Liver (tissue), 9 donors: Measurements from ENCODE around the gene DNM1L. TPM values are rescaled to one million over a fixed set of nuclear protein-coding genes. Genes with fewer than 3 reads are reported as not detected.

Experiments used
- DNase-seq: peaks from one replicate; pipeline ENCODE4 v3.0.0-alpha.2; 2017; ENCODE audit warnings: low spot score
- H3K27ac ChIP-seq, 2 donors: one replicate each; pipeline ENCODE4 v1.7.0; 2013; ENCODE audit warnings: inconsistent platforms in 2 of 2, low read length in 2 of 2, control low read depth in 1 of 2, low read depth in 1 of 2, mild to moderate bottlenecking in 1 of 2
- H3K27me3 ChIP-seq, 4 donors: one replicate each; pipeline versions ENCODE4 v1.6.1 to v1.7.0; 2013; ENCODE audit warnings: low read length in 3 of 4, inconsistent platforms in 1 of 4, mild to moderate bottlenecking in 1 of 4, moderate library complexity in 1 of 4; ENCODE audit not compliant: control insufficient read depth in 4 of 4, insufficient read depth in 4 of 4
- H3K36me3 ChIP-seq, 4 donors: one replicate each; pipeline versions ENCODE4 v1.6.1 to v1.7.0; 2013; ENCODE audit warnings: low read length in 3 of 4, mild to moderate bottlenecking in 3 of 4, low read depth in 1 of 4, moderate library complexity in 1 of 4; ENCODE audit not compliant: control insufficient read depth in 4 of 4, insufficient read depth in 3 of 4
- H3K4me1 ChIP-seq, 4 donors: one replicate each; pipeline versions ENCODE4 v1.6.1 to v1.7.0; 2013; ENCODE audit warnings: low read length in 3 of 4, mild to moderate bottlenecking in 3 of 4, moderate library complexity in 1 of 4; ENCODE audit not compliant: control insufficient read depth in 4 of 4, insufficient read depth in 4 of 4
- H3K4me3 ChIP-seq, 3 donors: one replicate each; pipeline versions ENCODE4 v1.6.1 to v1.7.0; 2013; ENCODE audit warnings: low read length in 3 of 3, control low read depth in 1 of 3, low read depth in 1 of 3, mild to moderate bottlenecking in 1 of 3
- H3K9ac ChIP-seq, 2 donors: one replicate each; pipeline ENCODE4 v1.7.0; 2013; ENCODE audit warnings: low read length in 2 of 2, mild to moderate bottlenecking in 2 of 2, moderate library complexity in 2 of 2, control low read depth in 1 of 2, low read depth in 1 of 2
- H3K9me3 ChIP-seq, 4 donors: one replicate each; pipeline versions ENCODE4 v1.6.1 to v1.7.0; 2013; ENCODE audit warnings: low read length in 3 of 4; ENCODE audit not compliant: control insufficient read depth in 4 of 4
- EGR1 ChIP-seq, 2 donors: IDR thresholded peaks; 2 replicates each; pipeline ENCODE4 v1.6.1; 2016 to 2018; ENCODE audit warnings: antibody characterized with exemption in 2 of 2, low read depth in 2 of 2
- FOXA1 ChIP-seq: IDR thresholded peaks from 2 replicates; pipeline ENCODE4 v1.6.1; 2016; ENCODE audit warnings: antibody characterized with exemption
- FOXA2 ChIP-seq: IDR thresholded peaks from 2 replicates; pipeline ENCODE4 v1.6.1; 2016; ENCODE audit warnings: antibody characterized with exemption
- GABPA ChIP-seq, 2 donors: IDR thresholded peaks in 1 of 2; conservative IDR thresholded peaks in 1 of 2; 2 replicates each; pipeline ENCODE4 v1.6.1; 2016; ENCODE audit warnings: antibody characterized with exemption in 2 of 2, mild to moderate bottlenecking in 1 of 2, moderate library complexity in 1 of 2
- HNF4A ChIP-seq, 2 donors: conservative IDR thresholded peaks; 2 replicates each; pipeline ENCODE4 v1.6.1; 2016; ENCODE audit warnings: antibody characterized with exemption in 2 of 2, mild to moderate bottlenecking in 2 of 2
- HNF4G ChIP-seq: IDR thresholded peaks from 2 replicates; pipeline ENCODE4 v1.6.1; 2016; ENCODE audit warnings: antibody characterized with exemption
- JUND ChIP-seq, 2 donors: IDR thresholded peaks; 2 replicates each; pipeline ENCODE4 v1.6.1; 2016; ENCODE audit warnings: antibody characterized with exemption in 2 of 2
- NR2F2 ChIP-seq: IDR thresholded peaks from 2 replicates; pipeline ENCODE4 v1.6.1; 2016; ENCODE audit warnings: antibody characterized with exemption
- RAD21 ChIP-seq, 2 donors: IDR thresholded peaks; 2 replicates each; pipeline ENCODE4 v1.6.1; 2016; ENCODE audit warnings: antibody characterized with exemption in 2 of 2, mild to moderate bottlenecking in 2 of 2
- RXRA ChIP-seq, 2 donors: IDR thresholded peaks; 2 replicates each; pipeline ENCODE4 v1.6.1; 2017 to 2018; ENCODE audit warnings: antibody characterized with exemption in 2 of 2, mild to moderate bottlenecking in 1 of 2
- SP1 ChIP-seq: IDR thresholded peaks from 2 replicates; pipeline ENCODE4 v1.6.1; 2018; ENCODE audit warnings: antibody characterized with exemption, mild to moderate bottlenecking
- TAF1 ChIP-seq: conservative IDR thresholded peaks from 2 replicates; pipeline ENCODE4 v1.6.1; 2016; ENCODE audit warnings: antibody characterized with exemption, mild to moderate bottlenecking
- YY1 ChIP-seq: IDR thresholded peaks from 2 replicates; pipeline ENCODE4 v1.6.1; 2016; ENCODE audit warnings: antibody characterized with exemption, mild to moderate bottlenecking
- WGBS: extraction: QIAGEN DNeasy Blood & Tissue Kit; methylation state at CpG from one replicate; pipeline ENCODE4 v1.1.7; 2013; 5-methylcytosine and 5-hydroxymethylcytosine counted together
- polyA plus RNA-seq, 2 donors: library from polyadenylated mRNA; stranded (reverse) in 1 of 2; unstranded in 1 of 2; fragments of 200-250 nt in 1 of 2; fragments of >200 nt in 1 of 2; fragmentation: Nextera tagmentation in 1 of 2; extraction: Ambion mirVana in 1 of 2; gene quantifications; one replicate each; pipeline versions ENCODE4 v1.2.1 to v1.2.3, GENCODE V29; 2013 to 2015
- total RNA-seq, 2 donors: library from RNA; depleted of rRNA; stranded (reverse); fragments of >200 nt; gene quantifications; one replicate each; pipeline ENCODE4 v1.2.3, GENCODE V29; 2014
- TF ChIP-seq, protein P1 (sequence below): IDR thresholded peaks from 2 replicates; pipeline ENCODE4 v1.6.1; 2016; ENCODE audit warnings: antibody characterized with exemption, mild to moderate bottlenecking
- TF ChIP-seq, protein P2 (sequence below): IDR thresholded peaks from 2 replicates; pipeline ENCODE4 v1.6.1; 2016; ENCODE audit warnings: antibody characterized with exemption
- TF ChIP-seq, protein P3 (sequence below): fragments of 150-350 bp; IDR thresholded peaks from 2 replicates; pipeline ENCODE4 v1.5.1; 2017; ENCODE audit warnings: improper control_type of control experiment, low read depth, low read length; ENCODE audit not compliant: missing input control
- TF ChIP-seq, protein P4 (sequence below): IDR thresholded peaks from 2 replicates; pipeline ENCODE4 v1.6.1; 2016; ENCODE audit warnings: antibody characterized with exemption
- TF ChIP-seq, protein P5 (sequence below): IDR thresholded peaks from 2 replicates; pipeline ENCODE4 v1.6.1; 2016; ENCODE audit warnings: antibody characterized with exemption
- donor health status: healthy.
- donor health status: healthy.
- donor health status: healthy.
- donor health status: healthy.
- donor health status: healthy.

DNM1L gene
- total and polyA plus RNA-seq, 4 donors = 9.5 to 33.9 (median 17.1) TPM

DNA sequence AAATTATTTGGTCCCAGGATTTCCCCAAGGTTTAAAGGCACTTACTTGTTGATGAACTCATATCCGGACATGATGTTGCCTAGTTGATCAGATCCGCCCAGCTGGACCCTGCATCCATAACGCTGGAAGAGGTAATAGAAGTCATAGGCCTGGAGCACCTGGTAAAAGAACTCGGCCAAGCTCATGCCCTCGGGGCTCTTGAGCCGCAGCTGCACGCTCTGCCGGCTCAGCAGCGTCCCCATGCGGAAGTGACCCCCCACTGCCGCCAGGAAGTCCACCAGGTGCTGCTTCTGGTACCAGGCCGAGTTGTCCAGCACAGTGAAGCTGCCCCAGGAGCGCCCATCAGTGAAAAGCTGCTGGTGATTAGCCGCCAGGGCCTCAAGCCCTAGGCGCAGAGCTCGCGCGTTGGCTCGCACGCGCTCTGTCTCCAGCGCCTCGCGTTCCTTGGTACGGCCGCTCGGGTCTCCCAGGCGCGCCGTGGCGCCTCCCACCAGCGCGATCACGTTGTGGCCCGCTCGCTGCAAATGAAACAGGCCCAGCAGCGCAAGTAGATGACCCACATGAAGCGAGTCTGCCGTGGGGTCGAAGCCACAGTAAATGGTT lies 76.1 kb downstream of the DNM1L start:
- H3K9me3 ChIP-seq = no peaks in the 10 kb centered on the region
- H3K4me3 ChIP-seq = peak overlapping the region; percentile 79 to 96 (median 79)
- peaks cover 3 to 19% (median 10%) of the 10 kb centered on the region in 4 donors for H3K36me3 ChIP-seq
- under 1% methylated on average over 40 of the region's 40 CpGs for WGBS
- no peaks in the 10 kb centered on the region for H3K27me3 ChIP-seq
- peak; percentile 76 for DNase-seq
- peak overlapping the region; percentile 73 to 82 for H3K9ac ChIP-seq
- peak overlapping the region; percentile 68 to 84 for H3K27ac ChIP-seq
- TF ChIP-seq, protein P1, sequence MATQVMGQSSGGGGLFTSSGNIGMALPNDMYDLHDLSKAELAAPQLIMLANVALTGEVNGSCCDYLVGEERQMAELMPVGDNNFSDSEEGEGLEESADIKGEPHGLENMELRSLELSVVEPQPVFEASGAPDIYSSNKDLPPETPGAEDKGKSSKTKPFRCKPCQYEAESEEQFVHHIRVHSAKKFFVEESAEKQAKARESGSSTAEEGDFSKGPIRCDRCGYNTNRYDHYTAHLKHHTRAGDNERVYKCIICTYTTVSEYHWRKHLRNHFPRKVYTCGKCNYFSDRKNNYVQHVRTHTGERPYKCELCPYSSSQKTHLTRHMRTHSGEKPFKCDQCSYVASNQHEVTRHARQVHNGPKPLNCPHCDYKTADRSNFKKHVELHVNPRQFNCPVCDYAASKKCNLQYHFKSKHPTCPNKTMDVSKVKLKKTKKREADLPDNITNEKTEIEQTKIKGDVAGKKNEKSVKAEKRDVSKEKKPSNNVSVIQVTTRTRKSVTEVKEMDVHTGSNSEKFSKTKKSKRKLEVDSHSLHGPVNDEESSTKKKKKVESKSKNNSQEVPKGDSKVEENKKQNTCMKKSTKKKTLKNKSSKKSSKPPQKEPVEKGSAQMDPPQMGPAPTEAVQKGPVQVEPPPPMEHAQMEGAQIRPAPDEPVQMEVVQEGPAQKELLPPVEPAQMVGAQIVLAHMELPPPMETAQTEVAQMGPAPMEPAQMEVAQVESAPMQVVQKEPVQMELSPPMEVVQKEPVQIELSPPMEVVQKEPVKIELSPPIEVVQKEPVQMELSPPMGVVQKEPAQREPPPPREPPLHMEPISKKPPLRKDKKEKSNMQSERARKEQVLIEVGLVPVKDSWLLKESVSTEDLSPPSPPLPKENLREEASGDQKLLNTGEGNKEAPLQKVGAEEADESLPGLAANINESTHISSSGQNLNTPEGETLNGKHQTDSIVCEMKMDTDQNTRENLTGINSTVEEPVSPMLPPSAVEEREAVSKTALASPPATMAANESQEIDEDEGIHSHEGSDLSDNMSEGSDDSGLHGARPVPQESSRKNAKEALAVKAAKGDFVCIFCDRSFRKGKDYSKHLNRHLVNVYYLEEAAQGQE = no peak
- TF ChIP-seq RAD21 (IDR thresholded peaks at IDR 0.05) = peak; percentile 52 to 70
- no peak for TF ChIP-seq FOXA2
- TF ChIP-seq RXRA (IDR thresholded peaks at IDR 0.05) = peak; percentile 38 to 76
- no peak for TF ChIP-seq EGR1 (IDR thresholded peaks at IDR 0.05; ENCODE audit: low read depth in 2 of 2)
- TF ChIP-seq SP1 = no peak
- no peak for TF ChIP-seq JUND (IDR thresholded peaks at IDR 0.05)
- TF ChIP-seq HNF4G = no peak
- TF ChIP-seq GABPA (IDR thresholded peaks at IDR 0.05 in 1 of 2, conservative IDR thresholded peaks at IDR 0.05 in 1 of 2) = no peak
- TF ChIP-seq FOXA1 = no peak
- TF ChIP-seq, protein P2, sequence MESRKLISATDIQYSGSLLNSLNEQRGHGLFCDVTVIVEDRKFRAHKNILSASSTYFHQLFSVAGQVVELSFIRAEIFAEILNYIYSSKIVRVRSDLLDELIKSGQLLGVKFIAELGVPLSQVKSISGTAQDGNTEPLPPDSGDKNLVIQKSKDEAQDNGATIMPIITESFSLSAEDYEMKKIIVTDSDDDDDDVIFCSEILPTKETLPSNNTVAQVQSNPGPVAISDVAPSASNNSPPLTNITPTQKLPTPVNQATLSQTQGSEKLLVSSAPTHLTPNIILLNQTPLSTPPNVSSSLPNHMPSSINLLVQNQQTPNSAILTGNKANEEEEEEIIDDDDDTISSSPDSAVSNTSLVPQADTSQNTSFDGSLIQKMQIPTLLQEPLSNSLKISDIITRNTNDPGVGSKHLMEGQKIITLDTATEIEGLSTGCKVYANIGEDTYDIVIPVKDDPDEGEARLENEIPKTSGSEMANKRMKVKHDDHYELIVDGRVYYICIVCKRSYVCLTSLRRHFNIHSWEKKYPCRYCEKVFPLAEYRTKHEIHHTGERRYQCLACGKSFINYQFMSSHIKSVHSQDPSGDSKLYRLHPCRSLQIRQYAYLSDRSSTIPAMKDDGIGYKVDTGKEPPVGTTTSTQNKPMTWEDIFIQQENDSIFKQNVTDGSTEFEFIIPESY = no peak
- no peak for TF ChIP-seq NR2F2
- TF ChIP-seq TAF1 = no peak
- TF ChIP-seq, protein P3, sequence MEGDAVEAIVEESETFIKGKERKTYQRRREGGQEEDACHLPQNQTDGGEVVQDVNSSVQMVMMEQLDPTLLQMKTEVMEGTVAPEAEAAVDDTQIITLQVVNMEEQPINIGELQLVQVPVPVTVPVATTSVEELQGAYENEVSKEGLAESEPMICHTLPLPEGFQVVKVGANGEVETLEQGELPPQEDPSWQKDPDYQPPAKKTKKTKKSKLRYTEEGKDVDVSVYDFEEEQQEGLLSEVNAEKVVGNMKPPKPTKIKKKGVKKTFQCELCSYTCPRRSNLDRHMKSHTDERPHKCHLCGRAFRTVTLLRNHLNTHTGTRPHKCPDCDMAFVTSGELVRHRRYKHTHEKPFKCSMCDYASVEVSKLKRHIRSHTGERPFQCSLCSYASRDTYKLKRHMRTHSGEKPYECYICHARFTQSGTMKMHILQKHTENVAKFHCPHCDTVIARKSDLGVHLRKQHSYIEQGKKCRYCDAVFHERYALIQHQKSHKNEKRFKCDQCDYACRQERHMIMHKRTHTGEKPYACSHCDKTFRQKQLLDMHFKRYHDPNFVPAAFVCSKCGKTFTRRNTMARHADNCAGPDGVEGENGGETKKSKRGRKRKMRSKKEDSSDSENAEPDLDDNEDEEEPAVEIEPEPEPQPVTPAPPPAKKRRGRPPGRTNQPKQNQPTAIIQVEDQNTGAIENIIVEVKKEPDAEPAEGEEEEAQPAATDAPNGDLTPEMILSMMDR = peak; percentile 59
- TF ChIP-seq, protein P4, sequence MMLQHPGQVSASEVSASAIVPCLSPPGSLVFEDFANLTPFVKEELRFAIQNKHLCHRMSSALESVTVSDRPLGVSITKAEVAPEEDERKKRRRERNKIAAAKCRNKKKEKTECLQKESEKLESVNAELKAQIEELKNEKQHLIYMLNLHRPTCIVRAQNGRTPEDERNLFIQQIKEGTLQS = no peak
- TF ChIP-seq YY1 = no peak
- no peak for TF ChIP-seq HNF4A (conservative IDR thresholded peaks at IDR 0.05)
- TF ChIP-seq, protein P5, sequence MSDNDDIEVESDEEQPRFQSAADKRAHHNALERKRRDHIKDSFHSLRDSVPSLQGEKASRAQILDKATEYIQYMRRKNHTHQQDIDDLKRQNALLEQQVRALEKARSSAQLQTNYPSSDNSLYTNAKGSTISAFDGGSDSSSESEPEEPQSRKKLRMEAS = no peak
- peaks cover 0 to 18% (median 14%) of the 10 kb centered on the region in 4 donors for H3K4me1 ChIP-seq
